DOHH2 (cell line): ENCODE data around the gene NKAIN2.

ENCODE experiments used
- CTCF ChIP-seq: fragments of 200-600 bp; sonication (generic); IDR thresholded peaks from one replicate; pipeline ENCODE4 v1.5.1; 2014; ENCODE audit warnings: antibody characterized with exemption, mild to moderate bottlenecking, low read depth, low read length; ENCODE audit not compliant: poor library complexity, severe bottlenecking
- EZH2phosphoT487 ChIP-seq: fragments of 200-600 bp; sonication (generic); IDR thresholded peaks from 2 replicates; pipeline ENCODE4 v1.6.1; 2017; ENCODE audit warnings: borderline replicate concordance, mild to moderate bottlenecking, antibody characterized with exemption, low read length, moderate library complexity, mixed read lengths

- TF ChIP-seq CTCF (no peak), EZH2phosphoT487 (no peak)
Observed at GRCh38 chr6:124613031-124613430, 809.4 kb downstream of the NKAIN2 start.
